Neural cell (in vitro differentiated cells): ENCODE data around the gene ELP1.

Experiments
- MXI1 ChIP-seq: fragments of 450-650 bp; conservative IDR thresholded peaks from 2 replicates; pipeline ENCODE4 v1.6.1; 2014; ENCODE audit warnings: antibody characterized with exemption, mild to moderate bottlenecking; ENCODE audit not compliant: poor library complexity, severe bottlenecking
- POLR2AphosphoS5 ChIP-seq: IDR thresholded peaks from 2 replicates; pipeline ENCODE4 v1.6.1; 2012
- REST ChIP-seq: IDR thresholded peaks from 2 replicates; pipeline ENCODE4 v1.6.1; 2012; ENCODE audit warnings: borderline replicate concordance
- TAF1 ChIP-seq: IDR thresholded peaks from 2 replicates; pipeline ENCODE4 v1.6.1; 2012; ENCODE audit warnings: low read depth
- TF ChIP-seq, protein P1 (sequence below): fragments of 450-650 bp; IDR thresholded peaks from 2 replicates; pipeline ENCODE4 v1.5.1; 2014; ENCODE audit warnings: antibody characterized with exemption, mild to moderate bottlenecking, moderate library complexity; ENCODE audit not compliant: poor library complexity, severe bottlenecking

- TF ChIP-seq, protein P1, sequence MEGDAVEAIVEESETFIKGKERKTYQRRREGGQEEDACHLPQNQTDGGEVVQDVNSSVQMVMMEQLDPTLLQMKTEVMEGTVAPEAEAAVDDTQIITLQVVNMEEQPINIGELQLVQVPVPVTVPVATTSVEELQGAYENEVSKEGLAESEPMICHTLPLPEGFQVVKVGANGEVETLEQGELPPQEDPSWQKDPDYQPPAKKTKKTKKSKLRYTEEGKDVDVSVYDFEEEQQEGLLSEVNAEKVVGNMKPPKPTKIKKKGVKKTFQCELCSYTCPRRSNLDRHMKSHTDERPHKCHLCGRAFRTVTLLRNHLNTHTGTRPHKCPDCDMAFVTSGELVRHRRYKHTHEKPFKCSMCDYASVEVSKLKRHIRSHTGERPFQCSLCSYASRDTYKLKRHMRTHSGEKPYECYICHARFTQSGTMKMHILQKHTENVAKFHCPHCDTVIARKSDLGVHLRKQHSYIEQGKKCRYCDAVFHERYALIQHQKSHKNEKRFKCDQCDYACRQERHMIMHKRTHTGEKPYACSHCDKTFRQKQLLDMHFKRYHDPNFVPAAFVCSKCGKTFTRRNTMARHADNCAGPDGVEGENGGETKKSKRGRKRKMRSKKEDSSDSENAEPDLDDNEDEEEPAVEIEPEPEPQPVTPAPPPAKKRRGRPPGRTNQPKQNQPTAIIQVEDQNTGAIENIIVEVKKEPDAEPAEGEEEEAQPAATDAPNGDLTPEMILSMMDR = no peak
- TF ChIP-seq REST (no peak), TAF1 (no peak), POLR2AphosphoS5 (no peak), MXI1 (no peak)
These were observed 12.7 kb downstream of the ELP1 start for GRCh38 chr9:108921200-108921599.
